HFFc6 (cell line): ENCODE measurements around the gene SMOC2. TPM values are rescaled to one million over a fixed set of nuclear protein-coding genes. Genes with fewer than 3 reads are reported as not detected.

ENCODE experiments used
- DNase-seq: peaks from one replicate; pipeline ENCODE4 v3.0.0-alpha.2; 2018
- H3K27ac Mint-ChIP-seq: 2 replicates; pipeline ENCODE4 v1.8.0; 2020; ENCODE audit warnings: mild to moderate bottlenecking, mixed read lengths
- H3K27me3 Mint-ChIP-seq: 2 replicates; pipeline ENCODE4 v1.8.0; 2021; ENCODE audit warnings: mild to moderate bottlenecking, moderate library complexity, mixed read lengths; ENCODE audit not compliant: insufficient read depth
- H3K36me3 Mint-ChIP-seq: 2 replicates; pipeline ENCODE4 v1.8.0; 2021; ENCODE audit warnings: low read depth, mixed read lengths
- H3K4me1 Mint-ChIP-seq: 2 replicates; pipeline ENCODE4 v1.8.0; 2020; ENCODE audit warnings: low read depth, mixed read lengths
- H3K4me3 Mint-ChIP-seq: 2 replicates; pipeline ENCODE4 v1.8.0; 2020; ENCODE audit warnings: mild to moderate bottlenecking, moderate library complexity, mixed read lengths
- H3K9me3 Mint-ChIP-seq: 2 replicates; pipeline ENCODE4 v1.8.0; 2020; ENCODE audit warnings: mild to moderate bottlenecking, mixed read lengths
- total RNA-seq, 6 experiments: library from RNA; stranded (reverse); fragmentation: NEBNext Ultra II Directional; extraction: Animal tissue kit (Norgen Biotek cat#: 25700); gene quantifications; 2 replicates in 1 of 6; 3 replicates in 5 of 6; pipeline ENCODE4 v1.2.3, GENCODE V29; 2021
- TF ChIP-seq, protein P1 (sequence below): fragments of 200-600 bp; sonication (generic); IDR thresholded peaks from 2 replicates; pipeline ENCODE4 v1.5.0; 2021; ENCODE audit warnings: antibody characterized with exemption, mild to moderate bottlenecking

SMOC2 gene
- total RNA-seq, 6 experiments from 2014 or later: not detected

DNA sequence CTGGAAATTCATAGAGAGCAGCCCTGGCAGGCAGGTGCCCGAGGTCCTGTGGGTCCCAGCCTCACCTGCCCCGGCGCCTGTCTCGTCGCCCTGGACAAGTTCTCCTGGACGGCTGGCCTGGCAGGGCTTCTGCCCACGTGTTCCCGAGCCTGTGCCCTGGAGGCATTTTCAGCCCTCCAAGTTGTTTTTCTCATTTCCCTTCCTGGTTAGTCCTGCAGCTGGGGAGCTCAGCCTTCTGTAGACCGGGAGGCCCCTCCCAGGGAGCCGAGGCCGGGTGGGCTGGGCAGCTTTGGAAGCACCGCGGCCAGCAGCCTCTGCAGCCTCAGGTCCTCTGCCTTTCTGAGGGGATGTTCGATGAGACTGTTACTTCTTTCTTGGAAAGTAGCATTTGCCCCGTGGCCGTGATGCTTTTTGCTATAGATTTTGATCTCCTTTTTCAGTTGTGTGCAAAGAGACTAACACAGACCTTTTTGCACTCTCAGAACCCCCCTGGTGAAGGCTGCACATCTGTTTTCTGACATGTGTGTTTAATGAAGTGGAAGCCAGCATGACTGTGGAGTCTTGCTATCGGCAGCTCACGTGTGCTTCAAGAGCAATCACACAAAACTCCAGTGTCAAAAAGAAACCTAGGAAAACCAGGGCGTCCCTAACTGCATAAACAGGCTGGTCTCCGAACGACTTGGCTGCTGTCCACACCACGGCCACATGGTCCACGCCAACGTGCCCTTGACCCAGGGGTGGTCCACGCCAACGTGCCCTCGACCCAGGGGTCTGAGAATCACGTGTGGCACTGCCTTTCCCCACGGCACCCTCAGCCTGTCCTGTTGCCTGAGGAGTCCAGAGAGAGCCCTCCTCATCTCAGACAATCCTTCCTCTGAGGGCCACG lies 207.5 kb downstream of the SMOC2 start:
- Mint-ChIP-seq H3K27ac (no peak overlapping the region), H3K36me3 (no peaks in the 10 kb centered on the region), H3K9me3 (peaks cover 60% of the 10 kb centered on the region), H3K4me3 (no peak overlapping the region), H3K4me1 (no peaks in the 10 kb centered on the region), H3K27me3 (no peaks in the 10 kb centered on the region)
- DNase-seq: no peak
- TF ChIP-seq, protein P1, sequence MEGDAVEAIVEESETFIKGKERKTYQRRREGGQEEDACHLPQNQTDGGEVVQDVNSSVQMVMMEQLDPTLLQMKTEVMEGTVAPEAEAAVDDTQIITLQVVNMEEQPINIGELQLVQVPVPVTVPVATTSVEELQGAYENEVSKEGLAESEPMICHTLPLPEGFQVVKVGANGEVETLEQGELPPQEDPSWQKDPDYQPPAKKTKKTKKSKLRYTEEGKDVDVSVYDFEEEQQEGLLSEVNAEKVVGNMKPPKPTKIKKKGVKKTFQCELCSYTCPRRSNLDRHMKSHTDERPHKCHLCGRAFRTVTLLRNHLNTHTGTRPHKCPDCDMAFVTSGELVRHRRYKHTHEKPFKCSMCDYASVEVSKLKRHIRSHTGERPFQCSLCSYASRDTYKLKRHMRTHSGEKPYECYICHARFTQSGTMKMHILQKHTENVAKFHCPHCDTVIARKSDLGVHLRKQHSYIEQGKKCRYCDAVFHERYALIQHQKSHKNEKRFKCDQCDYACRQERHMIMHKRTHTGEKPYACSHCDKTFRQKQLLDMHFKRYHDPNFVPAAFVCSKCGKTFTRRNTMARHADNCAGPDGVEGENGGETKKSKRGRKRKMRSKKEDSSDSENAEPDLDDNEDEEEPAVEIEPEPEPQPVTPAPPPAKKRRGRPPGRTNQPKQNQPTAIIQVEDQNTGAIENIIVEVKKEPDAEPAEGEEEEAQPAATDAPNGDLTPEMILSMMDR: no peak

GRCh38 chr6:168649209-168649608 lies 208.2 kb downstream of the SMOC2 start:
- no peaks in the 10 kb centered on the region for H3K4me1 Mint-ChIP-seq
- H3K4me3 Mint-ChIP-seq: no peak overlapping the region
- no peaks in the 10 kb centered on the region for H3K27me3 Mint-ChIP-seq
- no peak overlapping the region for H3K27ac Mint-ChIP-seq
- TF ChIP-seq, protein P1: no peak
- H3K36me3 Mint-ChIP-seq: no peaks in the 10 kb centered on the region
- H3K9me3 Mint-ChIP-seq: peaks cover 53% of the 10 kb centered on the region
- DNase-seq: no peak

DNA sequence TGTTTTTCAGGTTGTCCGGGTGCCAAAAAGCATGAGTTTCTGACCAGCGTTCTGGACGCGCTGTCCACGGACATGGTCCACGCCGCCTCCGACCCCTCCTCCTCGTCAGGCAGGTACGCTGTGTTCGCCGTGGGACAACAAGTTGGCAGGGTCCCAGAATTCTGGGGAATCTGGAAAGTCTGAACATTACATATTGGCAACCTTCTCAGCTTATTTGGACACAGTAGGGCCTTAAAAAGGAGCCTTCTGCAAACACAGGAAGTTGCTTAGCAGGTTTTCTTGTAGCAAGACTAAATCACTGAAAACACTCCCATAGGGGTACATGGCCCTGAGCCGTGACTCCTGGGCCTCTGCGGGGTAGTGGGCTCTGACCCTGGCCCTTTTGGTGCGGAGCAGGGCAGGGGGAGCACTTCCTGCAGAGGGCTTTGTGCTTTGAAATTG lies 209.7 kb downstream of the SMOC2 start:
- Mint-ChIP-seq H3K36me3 (no peaks in the 10 kb centered on the region; the same call in 1 of the 2 replicates), H3K27ac (no peak overlapping the region), H3K27me3 (no peaks in the 10 kb centered on the region; the same call in 1 of the 2 replicates), H3K9me3 (peaks cover 55% of the 10 kb centered on the region), H3K4me1 (no peaks in the 10 kb centered on the region), H3K4me3 (no peak overlapping the region)
- DNase-seq: no peak
- TF ChIP-seq, protein P1: no peak

DNA sequence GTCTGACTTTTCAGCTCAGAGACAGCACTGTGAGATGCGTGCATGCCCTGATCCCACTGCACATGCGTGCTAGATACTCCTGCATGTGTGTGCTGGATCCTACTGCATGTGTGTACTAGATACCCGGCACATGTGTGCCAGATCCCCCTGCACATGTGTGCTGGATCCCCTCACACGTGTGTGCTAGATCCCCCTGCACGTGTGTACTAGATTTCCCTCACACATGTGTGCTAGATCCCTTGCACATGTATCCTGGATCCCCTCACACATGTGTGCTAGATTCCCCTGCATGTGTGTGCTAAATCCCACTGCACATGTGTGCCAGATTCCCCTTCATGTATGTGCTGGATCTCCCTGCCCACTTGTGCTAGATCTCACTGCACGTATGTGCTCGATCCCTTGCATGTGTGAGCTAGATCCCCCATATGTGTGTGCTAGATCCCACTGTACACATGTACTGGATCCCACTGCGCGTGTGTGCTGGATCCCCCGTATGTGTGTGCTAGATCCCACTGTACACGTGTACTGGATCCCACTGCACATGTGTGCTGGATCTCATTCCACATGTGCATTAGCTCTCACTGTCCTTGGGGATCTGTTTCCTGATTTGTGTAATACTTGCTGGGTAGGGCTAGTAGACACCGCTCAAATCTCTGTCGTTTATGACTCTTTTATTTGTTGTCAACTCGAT lies 214.6 kb downstream of the SMOC2 start:
- DNase-seq: no peak

DNA sequence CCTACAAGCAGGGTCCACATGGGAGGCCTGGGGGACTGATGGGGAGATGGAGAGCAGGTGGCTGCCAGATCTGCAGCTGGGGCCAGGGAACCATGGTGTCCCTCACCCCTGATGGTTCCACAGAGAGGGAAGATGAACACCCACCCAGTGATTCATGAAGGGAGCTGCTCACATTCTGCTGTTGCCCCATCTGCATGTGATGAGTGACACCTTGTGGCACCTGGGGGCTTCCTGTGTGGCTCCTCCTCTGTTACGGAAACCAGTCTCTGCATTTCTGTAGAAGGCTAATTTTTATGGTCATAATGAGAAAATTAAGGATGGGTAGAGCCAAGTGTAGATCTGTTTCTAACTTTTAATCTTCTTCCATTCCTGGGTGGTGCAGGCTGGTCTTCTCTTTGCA lies 217.1 kb downstream of the SMOC2 start:
- Mint-ChIP-seq H3K27me3 (peaks cover 3% of the 10 kb centered on the region), H3K4me1 (no peaks in the 10 kb centered on the region), H3K4me3 (no peak overlapping the region), H3K36me3 (no peaks in the 10 kb centered on the region; the same call in 1 of the 2 replicates), H3K27ac (no peak overlapping the region), H3K9me3 (peaks cover 71% of the 10 kb centered on the region)
- TF ChIP-seq, protein P1: no peak
- no peak for DNase-seq

More for the DNA sequence above, 214.6 kb downstream of the SMOC2 start:
- no peak overlapping the region for H3K27ac Mint-ChIP-seq
- H3K4me1 Mint-ChIP-seq: no peaks in the 10 kb centered on the region
- no peak overlapping the region for H3K4me3 Mint-ChIP-seq
- TF ChIP-seq, protein P1: no peak
- peaks cover 67% of the 10 kb centered on the region for H3K9me3 Mint-ChIP-seq
- H3K36me3 Mint-ChIP-seq: no peaks in the 10 kb centered on the region; the same call in 1 of the 2 replicates
- H3K27me3 Mint-ChIP-seq: no peaks in the 10 kb centered on the region; the same call in 1 of the 2 replicates
